OCI-LY3 (cell line): Measurements from ENCODE around the gene VPS13C.

Experiments
- CTCF ChIP-seq: fragments of 200-600, 300-600 bp; sonication (generic); IDR thresholded peaks from 2 replicates; pipeline ENCODE4 v1.5.1; 2014; ENCODE audit warnings: antibody characterized with exemption, low read length, low read depth
- EZH2phosphoT487 ChIP-seq: fragments of 200-600 bp; shearing (Covaris generic); IDR thresholded peaks from 2 replicates; pipeline ENCODE4 v1.6.1; 2018; ENCODE audit warnings: antibody characterized with exemption, mixed run types, low read depth

GRCh38 chr15:62075595-62076277 is 15.5 kb upstream of the VPS13C start:
- TF ChIP-seq CTCF, result no peak
- no peak for TF ChIP-seq EZH2phosphoT487
